Astrocyte (in vitro differentiated cells and primary cell): ENCODE data around the gene PALM2AKAP2.

Source experiments
- CTCF ChIP-seq: IDR thresholded peaks from 2 replicates; pipeline ENCODE4 v1.5.1; 2011; ENCODE audit warnings: low read depth, mild to moderate bottlenecking, inconsistent platforms, low read length, moderate library complexity; ENCODE audit not compliant: insufficient read depth
- EZH2 ChIP-seq: IDR thresholded peaks from 2 replicates; pipeline ENCODE4 v1.6.1; 2012; ENCODE audit warnings: mild to moderate bottlenecking, low read length, inconsistent platforms; ENCODE audit not compliant: insufficient read depth

GRCh38 chr9:109792951-109793546 lies 13.1 kb downstream of the PALM2AKAP2 start:
- TF ChIP-seq CTCF (no peak), EZH2 (no peak)
